HG02885 (cell line): Measurements from ENCODE around the gene HAUS8.
"Not testable (repeated sequence)": the region's sequence is repeated elsewhere in the genome, so short reads cannot be mapped to it uniquely, and the experiment has no call there.

Experiments
- ATAC-seq: cut with Tn5 transposase; IDR thresholded peaks from one replicate; pipeline ENCODE4 v1.9.1; 2021; ENCODE audit warnings: mild to moderate bottlenecking; ENCODE audit not compliant: unreplicated experiment, poor library complexity

HAUS8 gene, protein sequence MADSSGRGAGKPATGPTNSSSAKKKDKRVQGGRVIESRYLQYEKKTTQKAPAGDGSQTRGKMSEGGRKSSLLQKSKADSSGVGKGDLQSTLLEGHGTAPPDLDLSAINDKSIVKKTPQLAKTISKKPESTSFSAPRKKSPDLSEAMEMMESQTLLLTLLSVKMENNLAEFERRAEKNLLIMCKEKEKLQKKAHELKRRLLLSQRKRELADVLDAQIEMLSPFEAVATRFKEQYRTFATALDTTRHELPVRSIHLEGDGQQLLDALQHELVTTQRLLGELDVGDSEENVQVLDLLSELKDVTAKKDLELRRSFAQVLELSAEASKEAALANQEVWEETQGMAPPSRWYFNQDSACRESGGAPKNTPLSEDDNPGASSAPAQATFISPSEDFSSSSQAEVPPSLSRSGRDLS

DNA sequence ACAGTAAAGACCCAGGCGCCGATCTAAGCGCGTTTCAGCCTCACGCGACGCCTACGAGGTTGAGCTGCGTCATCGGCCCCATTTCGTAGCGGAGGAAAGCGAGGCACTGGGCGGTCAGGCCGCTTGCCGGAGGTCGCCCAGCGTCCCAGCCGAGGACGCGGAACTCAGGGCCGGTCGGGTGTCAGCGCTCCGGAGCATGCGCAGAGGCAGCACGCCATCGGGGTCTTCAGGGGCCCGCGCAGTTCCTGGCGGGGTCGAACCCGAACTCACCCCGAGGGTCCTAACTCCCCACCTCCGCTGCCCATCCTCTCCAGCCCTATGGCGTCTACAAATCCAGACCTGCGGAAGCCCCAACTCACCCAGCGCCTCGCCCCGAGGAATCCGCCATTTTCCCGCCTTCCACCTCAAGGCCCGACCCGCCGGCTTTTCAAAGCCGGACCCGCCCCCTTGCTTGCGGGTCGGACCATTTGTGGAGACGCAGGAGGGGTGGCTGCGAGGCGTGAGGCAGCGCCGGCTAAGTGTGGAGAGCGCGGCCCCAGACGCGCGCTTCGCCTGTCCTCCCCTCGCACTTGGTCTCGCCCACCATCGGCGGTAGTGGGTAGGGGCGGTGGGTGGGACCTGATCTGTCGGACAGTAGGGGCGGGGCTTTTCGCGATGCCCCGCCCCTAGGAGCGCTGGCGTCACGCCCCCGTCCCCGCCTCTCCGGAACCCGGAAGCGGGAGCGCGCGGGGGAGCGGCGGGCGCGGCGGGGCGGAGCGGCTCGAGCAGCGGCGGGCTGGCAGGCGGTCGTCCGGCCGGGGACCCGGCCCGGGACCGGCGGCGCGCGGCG, at the start of gene HAUS8, which contains the start of gene MYO9B:
Gene HAUS8, minus strand, starts transcription at position 418 of the 829 bp plus-strand sequence. Its CDS starts 30 bp downstream, at position 388.
Gene MYO9B, plus strand, starts transcription at position 743 of the 829 bp plus-strand sequence. CDS start 25,941 bp downstream, outside the sequence.
- peak; percentile 79 for ATAC-seq

DNA sequence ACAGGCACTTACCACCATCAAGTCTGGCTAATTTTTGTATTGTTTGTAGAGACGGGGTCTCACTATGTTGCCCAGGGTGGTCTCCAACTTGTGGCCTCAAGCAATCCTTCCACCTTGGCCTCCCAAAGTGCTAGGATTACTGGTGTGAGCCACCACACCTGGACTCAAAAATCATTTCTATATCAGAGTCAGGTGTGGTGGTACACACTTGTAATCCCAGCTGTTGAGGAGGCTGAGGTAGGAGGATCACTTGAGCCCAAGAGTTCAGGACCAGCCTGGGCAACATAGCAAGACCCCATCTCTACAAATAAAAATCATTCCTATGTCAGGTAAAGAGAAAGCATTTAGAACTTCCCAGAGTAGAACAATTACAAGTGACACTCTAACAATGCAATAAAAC, 48.8 kb upstream of the HAUS8 start:
- no peak for ATAC-seq

DNA sequence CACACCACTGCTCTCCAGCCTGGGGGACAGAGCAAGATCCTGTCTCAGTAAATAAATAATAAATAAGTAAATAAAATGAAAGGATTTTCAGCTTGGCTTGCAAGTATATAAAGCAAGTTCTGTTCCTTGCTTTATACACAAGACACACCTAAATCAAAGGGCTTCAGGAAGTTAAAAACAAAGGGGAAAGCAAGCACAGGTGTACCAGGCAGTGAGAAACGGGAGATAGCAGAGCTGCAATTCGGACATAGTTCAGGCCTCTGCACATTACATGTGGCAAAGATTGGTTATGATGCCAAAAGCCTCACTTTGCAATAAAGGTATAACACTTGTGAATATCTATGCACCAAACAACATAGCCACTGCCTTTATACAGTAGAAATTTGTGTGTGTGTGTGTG, 47.8 kb upstream of the HAUS8 start:
- no peak for ATAC-seq

DNA sequence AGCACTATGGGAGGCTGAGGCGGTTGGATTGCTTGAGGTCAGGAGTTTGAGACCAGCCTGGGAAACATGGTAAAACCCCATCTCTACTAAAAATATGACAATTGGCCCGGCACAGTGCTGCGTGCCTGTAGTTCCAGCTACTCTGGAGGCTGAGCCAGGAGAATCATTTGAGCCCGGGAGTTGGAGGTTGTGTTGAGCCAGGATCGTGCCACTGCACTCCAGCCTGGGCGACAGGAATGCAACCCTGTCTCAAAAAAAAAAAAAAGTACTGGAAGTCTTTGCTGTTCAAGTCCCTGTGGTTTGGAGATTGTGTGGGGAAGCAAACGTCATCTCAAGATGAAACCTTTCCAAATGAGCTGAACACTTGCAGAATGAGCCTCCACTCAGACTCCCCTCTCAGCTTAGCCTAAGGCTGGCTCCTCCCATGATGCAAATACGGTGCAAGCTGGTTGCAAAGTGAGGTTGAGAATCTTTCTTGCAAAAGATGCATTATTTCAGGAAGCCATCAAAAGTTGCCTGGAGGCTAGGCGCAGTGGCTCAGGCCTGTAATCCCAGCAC, 46.6 kb upstream of the HAUS8 start:
- ATAC-seq, result no peak

DNA sequence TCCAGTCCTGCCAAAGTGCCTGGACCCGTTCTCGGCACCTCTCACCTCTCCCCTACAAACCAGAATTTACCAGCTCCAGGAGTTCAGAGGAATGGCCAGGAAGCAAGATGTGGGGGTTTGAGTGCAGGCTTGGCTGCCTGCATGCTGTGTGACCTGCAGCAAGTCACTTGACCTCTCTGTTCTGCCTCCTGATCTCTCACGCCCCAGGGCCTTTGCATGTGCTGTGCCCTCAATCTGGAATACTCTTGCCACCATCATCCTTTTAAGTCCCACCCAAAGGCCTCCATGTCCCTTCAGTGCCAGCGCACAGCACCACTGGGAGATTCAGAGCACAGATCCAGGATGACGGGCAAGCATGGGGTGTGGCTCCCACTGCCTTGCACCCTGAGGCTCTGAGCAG, 43.7 kb upstream of the HAUS8 start:
- ATAC-seq, result no peak

DNA sequence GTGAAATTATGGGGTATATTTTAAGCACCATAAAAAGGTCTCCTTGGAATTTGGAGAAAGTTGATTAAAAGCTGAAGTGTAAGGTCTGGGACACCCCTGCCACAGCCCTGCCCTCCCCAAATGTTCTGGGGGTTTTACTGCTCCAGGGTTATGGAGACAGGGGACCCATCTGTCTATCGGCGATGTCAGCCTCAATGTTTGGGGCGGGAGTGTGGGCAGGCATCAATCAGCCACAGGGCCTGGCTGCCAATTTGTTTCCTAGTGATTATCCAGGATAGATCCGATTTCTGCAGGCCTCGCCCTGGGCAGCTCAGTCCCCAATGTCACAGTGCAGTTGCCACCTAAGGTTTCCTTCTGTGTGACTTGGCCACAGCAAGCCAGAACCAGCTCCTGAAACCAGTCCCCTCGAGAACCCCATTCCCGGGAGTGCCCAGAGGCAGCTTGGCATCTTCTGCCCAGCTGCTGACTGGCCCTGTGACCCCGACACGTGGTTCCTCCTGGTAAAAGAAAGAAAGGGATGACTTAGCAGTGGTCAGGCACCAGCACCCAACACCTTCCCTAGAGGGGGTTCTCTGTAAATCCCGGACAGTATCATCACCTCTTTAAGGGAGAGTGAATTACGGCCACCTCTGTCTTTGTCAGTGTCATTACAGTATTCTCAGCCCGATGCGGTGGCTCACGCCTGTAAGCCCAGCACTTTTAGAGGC, 41.9 kb upstream of the HAUS8 start:
- no peak for ATAC-seq

DNA sequence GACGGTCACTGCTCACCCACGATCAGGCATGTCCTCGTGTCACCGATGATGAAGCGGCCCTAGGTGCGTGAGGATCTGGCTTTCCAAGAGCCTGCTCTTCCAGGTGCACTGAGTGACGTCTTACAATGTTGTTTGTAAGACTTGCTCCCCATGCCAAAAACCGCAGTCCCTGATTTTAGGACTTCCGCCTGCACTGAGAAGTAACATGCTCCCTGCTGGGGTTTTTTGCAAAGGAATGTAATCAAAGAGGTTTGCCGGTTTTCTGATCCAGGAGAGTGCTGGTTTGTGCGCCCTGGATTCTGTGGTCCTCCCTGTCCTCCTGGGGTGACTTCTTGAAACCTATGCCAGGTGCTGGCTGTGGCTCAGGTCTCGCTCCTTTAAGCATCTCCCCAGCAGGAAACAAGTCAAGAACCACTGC, 39.2 kb upstream of the HAUS8 start:
- no peak for ATAC-seq

DNA sequence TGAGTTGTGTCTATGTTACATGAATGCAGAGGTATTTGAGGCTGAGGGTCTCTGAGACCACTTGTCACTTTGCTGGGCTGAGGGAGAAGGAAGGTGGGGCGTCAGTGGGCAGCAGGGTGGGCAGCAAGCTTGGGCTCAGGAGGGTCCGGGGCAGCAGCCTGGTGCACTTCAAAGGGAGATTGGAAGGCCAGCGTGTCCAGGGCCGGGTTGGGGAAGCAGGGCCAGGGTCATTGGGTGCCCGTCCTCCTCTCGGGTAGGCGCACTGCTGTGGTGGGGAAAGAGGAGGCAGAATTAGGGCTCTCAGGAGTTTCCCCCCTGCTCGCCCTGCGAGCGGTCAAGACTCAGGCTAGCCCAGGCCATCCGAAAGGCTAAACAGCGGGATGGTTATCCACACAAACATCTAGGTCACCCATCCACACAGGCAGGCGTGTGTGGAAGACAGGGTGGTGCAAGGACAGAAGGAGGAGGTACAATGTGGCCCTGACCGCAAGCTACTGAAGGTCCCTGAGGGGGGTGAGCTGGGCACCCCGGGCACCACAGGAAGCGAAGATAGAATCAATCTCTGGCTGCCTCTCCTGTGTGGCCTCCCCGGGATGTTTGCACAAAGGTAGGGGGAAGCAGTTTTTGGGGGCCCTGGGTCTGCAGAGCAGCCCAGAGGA, 38.0 kb upstream of the HAUS8 start:
- no peak for ATAC-seq

DNA sequence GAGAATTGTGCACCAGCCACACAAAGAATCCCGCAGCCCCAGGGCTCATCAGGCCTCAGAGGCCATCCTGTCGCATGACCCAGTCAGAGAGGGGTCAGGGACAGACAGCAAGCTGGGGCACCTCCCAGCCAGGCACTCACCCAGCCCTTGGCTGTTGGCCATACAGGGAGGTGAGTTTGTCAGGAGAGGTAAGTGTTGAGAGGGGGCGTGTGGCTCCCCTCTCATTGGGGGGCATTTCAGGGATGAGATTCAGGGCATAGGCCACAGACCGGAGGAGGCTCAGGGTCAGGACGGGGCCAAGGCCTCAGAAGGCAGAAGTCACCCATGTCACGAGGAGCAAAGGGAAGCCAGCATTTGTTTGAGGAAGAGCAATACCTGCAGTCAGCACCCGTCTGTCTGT, 37.4 kb upstream of the HAUS8 start:
- no peak for ATAC-seq

DNA sequence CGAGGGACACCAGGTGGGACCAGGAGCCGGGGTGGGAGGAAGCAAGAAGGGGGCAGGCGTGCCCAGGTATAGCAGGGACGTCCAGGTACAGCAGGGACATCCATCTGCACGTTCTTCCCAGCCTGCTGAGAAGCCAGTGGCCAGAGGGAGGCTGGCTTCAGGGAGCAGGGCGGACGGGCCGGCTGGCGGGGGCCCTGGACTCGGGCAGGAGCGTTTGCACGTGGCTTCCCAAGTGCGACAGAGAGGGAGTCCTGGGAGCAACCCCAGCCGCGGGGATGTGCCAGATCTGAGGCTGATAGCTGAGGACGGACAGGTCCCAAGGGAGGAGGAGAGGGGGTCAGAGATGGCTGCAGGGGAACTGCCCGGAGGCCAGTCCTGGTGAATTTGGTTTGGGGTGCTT, 37.0 kb upstream of the HAUS8 start:
- ATAC-seq, result no peak

DNA sequence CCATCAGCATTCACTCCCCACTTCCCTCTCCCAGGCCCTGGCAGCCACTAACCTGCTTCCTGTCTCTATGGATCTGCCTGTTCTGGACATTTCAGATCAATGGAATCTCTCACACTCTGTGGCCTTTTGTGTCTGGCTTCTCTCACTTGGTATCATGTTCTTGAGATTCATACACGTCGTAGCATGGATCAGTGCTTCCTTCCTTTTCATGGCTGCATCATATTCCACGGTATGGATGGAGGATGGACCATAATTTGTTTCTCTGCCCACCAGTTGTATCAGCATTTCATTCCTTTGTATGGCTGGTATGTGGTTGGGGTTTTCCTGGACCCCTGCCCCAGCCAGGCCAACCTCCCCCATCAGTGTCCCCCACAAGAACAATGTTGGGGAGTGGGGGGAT, 36.5 kb upstream of the HAUS8 start:
- no peak for ATAC-seq

DNA sequence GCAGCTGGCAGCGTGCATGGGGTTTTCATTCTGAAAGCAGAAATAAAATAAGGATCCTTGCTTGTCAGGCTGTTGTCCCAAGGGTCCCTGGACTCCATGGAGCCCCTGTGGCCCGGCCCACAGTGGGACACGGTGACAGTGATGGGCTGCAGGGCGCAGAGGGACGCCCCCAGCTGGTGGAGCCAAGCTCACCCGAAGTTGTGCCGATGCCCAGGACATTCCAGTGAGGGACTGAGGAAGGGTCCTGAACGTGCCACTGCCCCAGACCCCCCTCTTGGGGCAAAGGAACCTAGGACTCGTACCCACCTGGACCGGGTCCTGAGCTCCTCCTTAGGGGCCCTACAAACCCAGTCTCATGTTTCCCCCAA, 35.3 kb upstream of the HAUS8 start:
- no peak for ATAC-seq

DNA sequence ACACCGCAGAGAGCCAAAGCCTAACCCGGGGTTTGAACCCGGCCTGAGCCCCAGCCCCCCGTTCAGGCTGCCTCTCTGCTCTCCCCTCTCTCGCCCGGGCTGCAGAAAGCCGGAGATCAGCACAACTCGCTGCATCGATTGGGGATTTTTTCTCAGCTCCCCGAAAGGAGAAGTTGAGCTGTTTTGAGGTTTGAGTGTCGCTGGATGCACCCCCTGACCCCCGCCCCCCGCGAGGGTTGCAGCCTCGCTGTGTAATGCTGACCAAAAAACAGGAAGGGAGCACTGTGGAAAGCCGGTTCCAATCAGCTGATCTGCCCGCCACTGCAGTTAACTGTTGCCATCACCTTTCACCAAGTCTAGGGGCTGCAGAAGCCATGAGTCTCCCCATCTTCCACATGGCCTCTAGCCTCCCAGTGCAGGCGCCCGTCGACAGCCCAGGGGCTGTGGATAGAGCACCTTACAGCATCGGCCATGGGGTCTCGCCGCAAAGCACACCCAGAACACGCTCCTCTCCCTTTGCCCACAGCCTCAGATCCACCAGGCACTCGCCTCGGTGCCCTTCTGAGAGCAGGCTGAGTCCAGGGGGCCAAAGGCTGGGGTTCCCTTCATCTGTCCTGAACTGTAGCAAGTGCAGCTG, 34.8 kb upstream of the HAUS8 start:
- peak; percentile 59 for ATAC-seq

DNA sequence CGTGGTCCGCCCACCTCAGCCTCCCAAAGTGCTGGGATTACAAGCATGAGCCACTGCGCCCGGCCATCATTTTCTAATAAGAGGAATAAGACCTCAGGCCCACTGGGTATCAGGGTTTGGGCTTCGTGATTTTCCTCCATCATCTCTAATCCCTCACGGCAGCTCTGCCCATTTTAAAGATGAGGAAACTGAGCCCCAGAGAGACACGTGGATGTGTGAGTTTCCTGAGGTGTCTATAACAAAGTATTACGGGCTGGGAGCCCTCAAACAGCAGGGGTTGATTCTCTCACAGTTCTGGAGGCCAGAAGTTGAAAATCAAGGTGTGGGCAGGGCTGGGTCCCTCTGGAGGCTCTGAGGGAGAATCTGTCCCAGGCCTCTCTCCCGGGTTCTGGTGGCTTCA, 34.0 kb upstream of the HAUS8 start:
- ATAC-seq, result no peak

DNA sequence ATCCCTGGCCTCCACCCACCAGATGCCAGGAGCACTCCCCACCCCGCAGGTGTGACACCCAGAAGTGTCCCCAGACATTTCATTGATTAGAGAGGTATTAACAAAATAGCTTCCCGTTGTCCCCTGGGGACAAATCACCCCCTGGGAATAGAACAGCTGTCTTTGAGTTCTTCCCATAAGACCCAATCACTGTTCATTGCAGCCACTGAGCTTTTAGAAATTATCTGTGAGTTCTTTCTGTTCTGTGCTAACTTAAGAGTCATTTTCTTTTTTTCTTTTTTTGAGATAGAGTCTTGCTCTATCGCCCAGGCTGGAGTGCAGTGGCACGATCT, 33.2 kb upstream of the HAUS8 start:
- ATAC-seq, result no peak

DNA sequence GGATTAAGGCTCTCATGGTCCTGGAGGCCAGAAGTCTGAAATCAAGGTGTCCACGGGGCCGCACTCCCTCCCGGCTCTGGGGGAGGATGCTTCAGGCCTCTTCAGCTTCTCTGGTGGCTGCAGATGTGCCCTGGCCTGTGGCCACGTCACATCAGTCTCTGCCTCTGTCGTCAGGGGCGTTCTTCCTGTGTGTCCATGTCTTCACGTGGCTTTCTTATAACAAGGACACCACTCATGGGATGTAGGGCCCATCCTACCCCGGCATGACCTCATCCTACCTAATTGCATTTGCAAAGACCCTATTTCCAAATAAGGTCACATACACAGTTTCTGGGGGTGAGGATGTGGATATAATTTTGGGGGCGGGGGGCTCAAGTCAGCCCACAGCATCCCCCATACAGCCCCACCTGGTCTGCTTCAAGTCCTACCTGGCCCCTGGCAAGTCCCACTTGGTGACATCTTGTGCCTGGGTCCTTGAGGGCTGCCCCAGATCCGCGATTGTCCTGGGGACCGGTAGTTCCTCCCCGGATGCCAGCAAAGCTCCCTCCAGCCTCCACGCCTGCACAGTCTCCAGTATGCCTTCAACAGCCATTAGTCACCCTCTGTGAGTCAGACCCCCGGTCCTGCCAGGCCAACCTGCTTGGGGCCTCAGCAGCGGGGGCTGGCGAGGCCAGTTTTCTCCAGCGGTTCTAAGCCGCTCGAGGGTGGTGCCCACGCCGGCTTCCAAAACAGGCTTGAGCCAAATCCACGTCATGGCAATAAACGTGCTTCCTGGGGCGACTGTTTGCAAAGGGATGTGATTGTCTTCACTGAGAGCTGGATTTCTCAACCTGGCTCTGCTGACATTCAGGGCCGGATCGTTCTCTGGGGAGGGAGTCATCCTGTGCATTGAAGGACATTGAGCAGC, 32.5 kb upstream of the HAUS8 start:
- ATAC-seq, result no peak

DNA sequence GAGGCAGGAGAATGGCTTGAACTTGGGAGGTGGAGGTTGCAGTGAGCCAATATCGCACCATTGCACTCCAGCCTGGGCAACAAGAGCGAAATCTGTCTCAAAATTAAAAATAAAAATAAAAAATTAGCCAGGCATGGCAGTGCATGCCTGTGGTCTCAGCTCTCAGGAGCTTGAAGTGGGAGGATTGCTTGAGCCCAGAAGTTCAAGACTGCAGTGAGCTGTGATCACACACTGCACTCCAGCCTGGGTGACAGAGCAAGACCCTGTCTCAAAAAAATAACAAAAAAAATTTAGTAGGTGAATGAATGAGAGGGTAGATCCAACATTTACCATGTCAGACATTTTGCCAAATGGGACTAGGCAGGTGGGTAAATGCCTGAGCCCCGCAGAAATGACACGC, 31.7 kb upstream of the HAUS8 start:
- ATAC-seq, result not testable (repeated sequence)

DNA sequence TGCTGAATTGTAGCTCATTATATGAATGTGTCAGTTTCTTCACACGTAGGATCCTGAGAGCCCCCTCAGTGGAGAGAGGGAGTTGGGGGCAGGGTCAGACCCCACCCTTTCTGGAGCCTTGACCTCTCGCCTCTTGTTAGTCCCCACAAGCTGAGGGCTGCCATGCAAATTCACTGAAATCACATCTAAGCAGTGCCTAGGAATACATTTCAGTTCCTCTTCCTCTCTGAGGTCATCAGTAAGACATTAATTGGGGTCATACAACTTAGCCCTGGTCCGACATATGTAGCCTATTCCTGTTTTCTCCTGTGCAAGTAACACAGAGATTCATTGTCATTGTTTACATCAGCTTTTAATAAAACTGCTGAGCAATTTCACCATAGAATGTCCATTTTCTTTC, 30.3 kb upstream of the HAUS8 start:
- no peak for ATAC-seq

DNA sequence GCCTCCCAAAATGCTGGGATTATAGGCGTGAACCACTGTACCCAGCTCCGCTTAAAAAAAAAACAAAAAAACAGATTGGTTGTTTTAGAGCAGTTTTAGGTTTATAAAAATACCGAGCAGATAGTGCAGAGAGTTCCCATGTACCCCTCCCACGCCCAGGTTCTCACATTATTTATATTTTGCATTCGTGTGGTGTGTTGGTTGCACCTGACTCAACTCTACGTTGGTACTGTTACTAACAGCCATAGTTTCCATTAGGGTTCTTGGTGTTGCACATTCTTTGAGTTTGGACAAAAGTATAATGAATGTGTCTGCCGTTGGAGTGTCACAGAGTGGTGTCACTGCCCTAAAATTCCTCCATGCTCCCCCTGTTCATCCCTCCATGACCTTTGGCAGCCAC, 29.4 kb upstream of the HAUS8 start:
- ATAC-seq, result no peak
